Adrenal gland (tissue), 5 donors: Measurements from ENCODE around the gene FARS2.

Source experiments
- POLR2A ChIP-seq, 2 donors: fragments of 450-650 bp; IDR thresholded peaks; one replicate each; pipeline ENCODE4 v1.6.1; 2017; ENCODE audit warnings: antibody characterized with exemption in 2 of 2, mild to moderate bottlenecking in 2 of 2, moderate library complexity in 1 of 2
- TF ChIP-seq, protein P1 (sequence below), 6 experiments: fragments of 450-650 bp in 4 of 6; fragments of 200-600 bp in 2 of 6; sonication (generic) in 1 of 6; IDR thresholded peaks; 1 replicate in 5 of 6; 2 replicates in 1 of 6; pipeline versions ENCODE4 v1.5.1 to v1.8.0; 2016 to 2021; ENCODE audit warnings: antibody characterized with exemption in 6 of 6, mild to moderate bottlenecking in 2 of 6, moderate library complexity in 1 of 6
- donor health status: DM: no; HTN: no; CAD: no.

DNA sequence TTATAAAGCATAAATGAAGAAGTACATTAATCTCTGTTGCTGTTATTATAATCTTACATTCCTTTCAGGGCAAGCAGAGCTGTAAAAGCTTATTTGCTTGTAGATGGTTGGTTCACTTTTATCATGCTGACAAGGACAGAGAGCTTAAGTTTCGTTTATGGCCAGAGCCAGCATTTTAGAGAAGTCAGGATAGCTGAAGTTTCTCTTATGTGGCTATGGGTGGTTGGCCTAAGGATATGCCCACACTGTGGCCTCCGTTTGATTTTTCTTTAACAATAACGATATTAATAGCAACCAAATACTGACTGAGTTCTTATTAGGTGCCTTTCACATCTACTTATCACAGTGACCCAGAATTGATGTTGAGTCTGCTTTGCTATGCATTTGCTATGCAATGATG lies 78.5 kb downstream of the FARS2 start:
- no peak for TF ChIP-seq POLR2A (IDR thresholded peaks at IDR 0.05)
- TF ChIP-seq, protein P1, sequence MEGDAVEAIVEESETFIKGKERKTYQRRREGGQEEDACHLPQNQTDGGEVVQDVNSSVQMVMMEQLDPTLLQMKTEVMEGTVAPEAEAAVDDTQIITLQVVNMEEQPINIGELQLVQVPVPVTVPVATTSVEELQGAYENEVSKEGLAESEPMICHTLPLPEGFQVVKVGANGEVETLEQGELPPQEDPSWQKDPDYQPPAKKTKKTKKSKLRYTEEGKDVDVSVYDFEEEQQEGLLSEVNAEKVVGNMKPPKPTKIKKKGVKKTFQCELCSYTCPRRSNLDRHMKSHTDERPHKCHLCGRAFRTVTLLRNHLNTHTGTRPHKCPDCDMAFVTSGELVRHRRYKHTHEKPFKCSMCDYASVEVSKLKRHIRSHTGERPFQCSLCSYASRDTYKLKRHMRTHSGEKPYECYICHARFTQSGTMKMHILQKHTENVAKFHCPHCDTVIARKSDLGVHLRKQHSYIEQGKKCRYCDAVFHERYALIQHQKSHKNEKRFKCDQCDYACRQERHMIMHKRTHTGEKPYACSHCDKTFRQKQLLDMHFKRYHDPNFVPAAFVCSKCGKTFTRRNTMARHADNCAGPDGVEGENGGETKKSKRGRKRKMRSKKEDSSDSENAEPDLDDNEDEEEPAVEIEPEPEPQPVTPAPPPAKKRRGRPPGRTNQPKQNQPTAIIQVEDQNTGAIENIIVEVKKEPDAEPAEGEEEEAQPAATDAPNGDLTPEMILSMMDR (IDR thresholded peaks at IDR 0.05) = no peak
